ENCODE data around the gene THY1.

THY1 gene

DNA sequence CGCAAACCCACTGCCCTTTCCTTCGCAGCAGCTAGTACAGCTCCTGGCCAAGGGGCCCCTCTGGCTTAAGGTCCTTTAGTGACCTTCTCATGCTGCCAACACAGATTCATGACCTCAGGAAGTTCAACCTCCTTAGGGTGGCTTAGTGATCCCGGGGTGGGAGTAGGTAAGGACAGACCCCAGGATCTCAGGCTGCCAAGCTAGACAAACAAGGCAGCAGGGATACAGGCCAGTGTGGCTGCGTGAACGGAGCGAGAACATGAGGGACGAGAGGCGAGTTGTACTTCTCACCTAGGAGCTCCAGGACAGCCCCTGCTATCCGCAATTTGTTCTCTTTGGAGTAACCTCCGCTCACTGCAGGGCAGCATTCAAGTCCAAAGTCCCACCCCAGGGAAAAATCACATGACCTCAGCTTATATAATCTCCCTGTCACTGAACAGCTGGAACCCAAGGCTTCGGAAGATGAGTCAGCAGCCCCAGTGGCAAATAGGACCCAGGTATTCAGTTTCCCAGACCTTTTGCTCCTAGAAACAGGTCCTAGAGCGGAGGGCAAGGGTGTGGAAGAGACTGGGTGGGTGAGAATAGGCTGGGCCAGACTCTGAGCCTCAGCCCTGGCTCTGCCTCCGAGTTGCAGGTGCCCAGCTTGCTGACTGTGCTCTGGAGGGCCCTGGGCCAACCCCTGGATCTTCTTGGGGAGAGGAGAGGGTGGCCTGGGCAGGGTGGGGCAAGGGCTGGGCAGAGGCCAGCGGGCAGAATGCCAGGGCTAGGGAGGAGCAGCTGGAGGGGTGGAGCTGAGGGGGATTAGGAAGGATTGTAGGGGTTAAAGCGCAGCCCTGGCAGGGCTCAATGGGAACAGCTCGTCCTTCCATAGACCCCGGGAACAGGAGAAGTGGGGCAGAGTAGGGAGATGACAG lies 54.6 kb downstream of the THY1 start:
- DNase-seq: peak; percentile 81

DNA sequence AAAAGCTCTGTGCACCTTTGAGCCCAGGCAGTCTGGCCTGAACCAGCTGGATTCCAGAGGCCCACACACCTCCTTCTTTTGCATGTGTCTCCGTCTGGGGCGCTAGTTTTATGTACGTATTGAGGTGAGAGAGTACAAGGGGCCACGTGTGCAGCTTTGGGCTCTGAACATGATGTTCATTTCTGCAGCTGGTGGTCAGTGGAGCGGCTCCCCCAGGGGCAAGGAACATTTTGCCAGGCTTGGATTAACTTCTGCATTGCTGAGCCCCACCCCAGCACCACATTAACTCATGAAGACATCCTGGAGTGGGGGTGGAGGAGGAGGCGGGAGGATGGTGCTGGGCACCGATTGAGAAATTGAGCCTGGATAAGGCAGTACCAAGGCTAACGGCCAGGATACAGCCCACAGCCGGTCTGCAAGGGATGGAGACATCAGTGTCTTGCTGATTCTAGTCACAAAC lies 55.3 kb downstream of the THY1 start:
- no peak for DNase-seq
